Osteocyte (in vitro differentiated cells): Measurements from ENCODE around the gene DCUN1D4. TPM values are rescaled to one million over a fixed set of nuclear protein-coding genes. Genes with fewer than 3 reads are reported as not detected.

Source experiments
- DNase-seq: peaks from one replicate; pipeline ENCODE4 v3.0.0; 2021; ENCODE audit warnings: mixed read lengths; ENCODE audit not compliant: unreplicated experiment; ENCODE audit errors: extremely low spot score
- H3K27ac Mint-ChIP-seq: one replicate; pipeline ENCODE4 v1.8.0; 2021; ENCODE audit warnings: mild to moderate bottlenecking, mixed read lengths; ENCODE audit not compliant: unreplicated experiment
- H3K27me3 Mint-ChIP-seq: one replicate; pipeline ENCODE4 v1.8.0; 2021; ENCODE audit warnings: mixed read lengths; ENCODE audit not compliant: unreplicated experiment
- H3K36me3 Mint-ChIP-seq: one replicate; pipeline ENCODE4 v1.8.0; 2021; ENCODE audit warnings: mixed read lengths; ENCODE audit not compliant: unreplicated experiment
- H3K4me1 Mint-ChIP-seq: one replicate; pipeline ENCODE4 v1.8.0; 2021; ENCODE audit warnings: mixed read lengths; ENCODE audit not compliant: unreplicated experiment
- H3K4me3 Mint-ChIP-seq: one replicate; pipeline ENCODE4 v1.8.0; 2021; ENCODE audit warnings: mild to moderate bottlenecking, moderate library complexity, mixed read lengths; ENCODE audit not compliant: unreplicated experiment
- H3K9me3 Mint-ChIP-seq: one replicate; pipeline ENCODE4 v1.8.0; 2021; ENCODE audit warnings: mixed read lengths; ENCODE audit not compliant: unreplicated experiment
- CTCF ChIP-seq: fragments of 200-600 bp; sonication (generic); IDR thresholded peaks from 2 replicates; pipeline ENCODE4 v1.5.0; 2021; ENCODE audit warnings: antibody characterized with exemption, mild to moderate bottlenecking, moderate library complexity
- long read RNA-seq: library from polyadenylated mRNA; unstranded; transcript quantifications from one replicate; pipeline ENCODE4 v2.0.0, GENCODE V29; 2021
- total RNA-seq: library from RNA; stranded (reverse); gene quantifications from 2 replicates; pipeline ENCODE4 v1.2.1, GENCODE V29; 2021

The DCUN1D4 gene
- 50.8 and 52.3 TPM in 2 replicates for total RNA-seq
- long read RNA-seq, full-length matches to known transcripts: 76 of 111 reads
- long read RNA-seq, partial matches to known transcripts: 7 of 111 reads
- long read RNA-seq, other reads (novel, unspliced or antisense): 28 of 111 reads

GRCh38 chr4:51842554-51843308 lies at the start of gene DCUN1D4:
TSS of gene DCUN1D4 (plus strand) at chr4:51843153. CDS start at chr4:51843243, 90 bp downstream.
- Mint-ChIP-seq H3K27ac (peak within 1 kb of the TSS; percentile 96), H3K27me3 (no peaks in the 10 kb centered on the region), H3K4me1 (peaks cover 30% of the 10 kb centered on the region)

DNA sequence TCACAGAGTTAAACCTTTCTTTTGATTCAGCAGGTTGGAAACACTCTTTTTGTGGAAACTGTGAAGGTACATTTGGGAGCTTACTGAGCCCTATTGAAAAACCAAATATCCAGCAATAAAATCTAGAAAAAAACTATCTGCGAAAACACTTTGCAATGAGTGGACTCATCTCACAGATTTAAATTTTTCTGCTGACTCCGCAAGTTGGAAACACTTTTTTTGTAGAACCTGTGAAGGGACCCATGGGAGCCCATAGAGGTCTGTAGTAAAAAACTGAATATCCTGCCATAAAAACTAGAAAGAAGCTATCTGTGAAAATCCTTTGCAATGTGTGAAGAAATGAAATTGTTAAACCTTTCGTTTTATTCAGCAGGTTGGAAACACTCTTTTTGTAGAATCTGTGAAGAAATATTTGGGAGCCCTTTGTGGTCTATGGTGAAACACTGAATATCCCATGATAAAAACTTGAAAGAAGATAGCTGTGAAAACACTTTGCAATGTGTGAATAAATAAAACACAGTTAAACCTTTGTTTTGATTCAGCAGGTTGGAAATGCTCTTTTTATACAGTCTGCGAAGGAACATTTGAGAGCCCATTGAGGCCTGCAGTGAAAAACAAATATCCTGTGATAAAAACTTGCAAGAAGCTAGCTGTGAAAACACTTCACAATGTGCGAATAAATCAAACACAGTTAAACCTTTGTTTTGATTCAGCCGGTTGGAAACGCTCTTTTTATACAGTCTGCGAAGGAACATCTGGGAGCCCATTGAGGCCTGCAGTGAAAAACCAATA lies 22.3 kb upstream of the DCUN1D4 start:
- DNase-seq: no peak
- TF ChIP-seq CTCF: no peak
- Mint-ChIP-seq H3K36me3 (no peaks in the 10 kb centered on the region), H3K4me1 (no peaks in the 10 kb centered on the region), H3K4me3 (no peak overlapping the region), H3K27ac (no peak overlapping the region), H3K27me3 (peaks cover 7% of the 10 kb centered on the region), H3K9me3 (peaks cover 27% of the 10 kb centered on the region)

More at GRCh38 chr4:51842554-51843308, at the start of gene DCUN1D4:
- Mint-ChIP-seq H3K9me3 (no peaks in the 10 kb centered on the region), H3K4me3 (peak within 1 kb of the TSS; percentile 87), H3K36me3 (no peaks in the 10 kb centered on the region)
- peak; percentile 100 for DNase-seq
- peak; percentile 44 for TF ChIP-seq CTCF

GRCh38 chr4:51825341-51825740 lies 17.6 kb upstream of the DCUN1D4 start:
- TF ChIP-seq CTCF: no peak
- Mint-ChIP-seq H3K4me1 (no peaks in the 10 kb centered on the region), H3K4me3 (no peak overlapping the region), H3K36me3 (no peaks in the 10 kb centered on the region), H3K27me3 (peaks cover 36% of the 10 kb centered on the region), H3K27ac (no peak overlapping the region), H3K9me3 (peaks cover 4% of the 10 kb centered on the region)
- no peak for DNase-seq

GRCh38 chr4:51830156-51830720 lies 12.7 kb upstream of the DCUN1D4 start:
- no peak for DNase-seq
- Mint-ChIP-seq H3K4me3 (no peak overlapping the region), H3K9me3 (no peaks in the 10 kb centered on the region), H3K36me3 (no peaks in the 10 kb centered on the region), H3K27me3 (peaks cover 36% of the 10 kb centered on the region), H3K27ac (no peak overlapping the region), H3K4me1 (no peaks in the 10 kb centered on the region)
- TF ChIP-seq CTCF: no peak
